ENCODE results near the gene RASA3. TPM values are rescaled to one million over a fixed set of nuclear protein-coding genes. Genes with fewer than 3 reads are reported as not detected.

Gene RASA3
- total RNA-seq, 1 donor from 2014 or later = 2.6 TPM

DNA sequence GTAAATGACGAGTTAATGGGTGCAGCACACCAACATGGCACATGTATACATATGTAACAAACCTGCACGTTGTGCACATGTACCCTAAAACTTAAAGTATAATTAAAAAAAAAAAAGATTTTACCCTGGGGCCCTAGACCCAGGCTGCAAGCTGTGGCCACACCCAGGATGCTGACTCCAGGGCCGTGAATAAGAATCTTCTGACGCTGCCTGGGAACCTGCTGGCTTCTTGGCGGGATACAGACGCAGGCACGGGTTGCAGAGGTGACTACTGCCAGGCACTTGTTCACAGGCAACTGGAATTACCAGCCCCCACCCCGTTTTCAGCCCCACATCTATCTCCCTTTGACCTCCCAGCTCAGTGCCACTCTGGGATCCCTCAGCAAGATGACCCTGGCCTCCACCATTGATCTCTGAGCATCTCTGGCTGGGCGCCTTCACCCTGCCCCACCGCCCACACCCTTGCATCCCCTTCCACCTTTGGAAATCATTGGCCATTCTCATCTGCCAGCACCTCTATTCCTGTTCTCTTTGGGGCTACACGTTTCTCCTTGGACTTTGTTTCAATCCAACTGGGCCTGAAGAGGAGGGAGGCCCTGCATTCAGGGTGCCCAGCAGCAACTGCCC lies 25.6 kb upstream of the RASA3 start:
- no peak for FAIRE-seq

DNA sequence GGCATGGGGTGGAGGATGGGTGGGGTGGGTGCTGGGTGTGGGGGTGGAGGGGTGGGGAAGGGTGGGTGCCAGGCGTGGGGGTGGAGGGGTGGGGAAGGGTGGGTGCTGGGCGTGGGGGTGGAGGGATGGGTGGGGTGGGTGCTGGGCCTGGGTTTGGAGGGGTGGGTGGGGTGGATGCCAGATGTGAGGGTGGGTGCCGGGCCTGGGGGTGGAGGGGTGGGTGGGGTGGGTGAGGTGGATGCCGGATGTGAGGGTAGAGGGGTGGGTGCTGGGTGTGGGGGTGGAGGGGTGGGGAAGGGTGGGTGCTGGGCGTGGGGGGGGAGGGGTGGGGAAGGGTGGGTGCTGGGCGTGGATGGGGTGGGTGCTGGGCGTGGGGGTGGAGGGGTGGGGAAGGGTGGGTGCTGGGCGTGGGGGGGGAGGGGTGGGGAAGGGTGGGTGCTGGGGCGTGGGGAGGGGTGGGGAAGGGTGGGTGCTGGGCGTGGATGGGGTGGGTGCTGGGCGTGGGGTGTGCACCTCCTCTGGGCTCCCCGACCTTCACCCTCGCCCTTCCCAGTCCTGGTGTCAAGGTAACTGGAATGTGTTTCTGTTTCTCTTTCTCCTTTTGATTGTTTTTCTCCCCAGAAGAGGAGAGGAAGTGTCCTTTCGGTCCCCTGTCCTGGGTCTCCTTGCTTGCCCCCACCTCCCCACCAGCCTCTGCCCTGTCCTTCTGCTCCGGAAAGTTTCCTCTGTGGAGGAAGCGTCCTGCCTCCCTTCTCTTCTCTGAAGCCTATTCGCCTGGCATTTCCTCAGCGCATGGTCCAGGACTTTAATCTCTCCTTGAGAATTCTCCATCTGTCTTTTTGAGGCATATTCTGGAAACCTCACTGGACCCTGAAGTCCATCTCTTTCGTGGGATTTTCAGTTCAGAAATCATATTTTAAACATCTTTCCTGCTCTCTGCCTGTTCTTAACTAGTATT lies 23.8 kb upstream of the RASA3 start:
- Histone ChIP-seq H3K4me3 (ENCODE audit: low read depth, low read length) (no peak overlapping the region), H3K27me3 (ENCODE audit: control insufficient read depth, insufficient read depth, low read length) (no peaks in the 10 kb centered on the region), H3K36me3 (ENCODE audit: control insufficient read depth, insufficient read depth, low read length) (no peaks in the 10 kb centered on the region)
- FAIRE-seq (no peak), DNase-seq (ENCODE audit: low read depth) (no peak)
- TF ChIP-seq, protein P1, sequence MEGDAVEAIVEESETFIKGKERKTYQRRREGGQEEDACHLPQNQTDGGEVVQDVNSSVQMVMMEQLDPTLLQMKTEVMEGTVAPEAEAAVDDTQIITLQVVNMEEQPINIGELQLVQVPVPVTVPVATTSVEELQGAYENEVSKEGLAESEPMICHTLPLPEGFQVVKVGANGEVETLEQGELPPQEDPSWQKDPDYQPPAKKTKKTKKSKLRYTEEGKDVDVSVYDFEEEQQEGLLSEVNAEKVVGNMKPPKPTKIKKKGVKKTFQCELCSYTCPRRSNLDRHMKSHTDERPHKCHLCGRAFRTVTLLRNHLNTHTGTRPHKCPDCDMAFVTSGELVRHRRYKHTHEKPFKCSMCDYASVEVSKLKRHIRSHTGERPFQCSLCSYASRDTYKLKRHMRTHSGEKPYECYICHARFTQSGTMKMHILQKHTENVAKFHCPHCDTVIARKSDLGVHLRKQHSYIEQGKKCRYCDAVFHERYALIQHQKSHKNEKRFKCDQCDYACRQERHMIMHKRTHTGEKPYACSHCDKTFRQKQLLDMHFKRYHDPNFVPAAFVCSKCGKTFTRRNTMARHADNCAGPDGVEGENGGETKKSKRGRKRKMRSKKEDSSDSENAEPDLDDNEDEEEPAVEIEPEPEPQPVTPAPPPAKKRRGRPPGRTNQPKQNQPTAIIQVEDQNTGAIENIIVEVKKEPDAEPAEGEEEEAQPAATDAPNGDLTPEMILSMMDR (IDR thresholded peaks at IDR 0.05; ENCODE audit: insufficient read depth, low read length, severe bottlenecking) = no peak

More for the DNA sequence above, 25.6 kb upstream of the RASA3 start:
- Histone ChIP-seq H3K27me3 (ENCODE audit: control insufficient read depth, insufficient read depth, low read length) (no peaks in the 10 kb centered on the region), H3K36me3 (ENCODE audit: control insufficient read depth, insufficient read depth, low read length) (no peaks in the 10 kb centered on the region), H3K4me3 (ENCODE audit: low read depth, low read length) (no peak overlapping the region)
- TF ChIP-seq, protein P1 (IDR thresholded peaks at IDR 0.05; ENCODE audit: insufficient read depth, low read length, severe bottlenecking) = no peak
- DNase-seq (ENCODE audit: low read depth) = no peak

DNA sequence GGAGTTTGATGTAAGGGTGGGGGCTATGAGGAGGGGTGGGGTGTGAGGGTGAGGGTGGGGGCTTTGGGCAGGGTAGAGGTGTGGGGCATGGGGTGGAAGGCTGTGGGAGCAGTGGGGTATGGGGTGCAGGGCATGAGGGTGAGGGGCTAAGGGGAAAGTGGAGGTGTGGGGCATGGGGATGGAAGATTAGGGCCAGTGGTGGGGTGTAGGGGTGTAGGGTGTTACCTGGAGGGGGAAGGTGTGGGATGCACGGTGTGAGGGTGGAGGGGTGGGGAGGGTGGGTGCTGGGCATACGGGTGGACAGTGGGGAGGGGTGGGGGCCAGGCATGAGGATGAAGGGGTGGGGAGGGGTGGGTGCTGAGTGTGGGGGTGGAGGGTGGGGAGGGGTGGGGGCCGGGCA lies 22.9 kb upstream of the RASA3 start:
- FAIRE-seq (no peak), DNase-seq (ENCODE audit: low read depth) (no peak)
- H3K36me3 ChIP-seq (ENCODE audit: control insufficient read depth, insufficient read depth, low read length) = no peaks in the 10 kb centered on the region
- TF ChIP-seq, protein P1 (IDR thresholded peaks at IDR 0.05; ENCODE audit: insufficient read depth, low read length, severe bottlenecking) = no peak
- H3K27me3 ChIP-seq (ENCODE audit: control insufficient read depth, insufficient read depth, low read length) = no peaks in the 10 kb centered on the region
- H3K4me3 ChIP-seq (ENCODE audit: low read depth, low read length) = no peak overlapping the region

DNA sequence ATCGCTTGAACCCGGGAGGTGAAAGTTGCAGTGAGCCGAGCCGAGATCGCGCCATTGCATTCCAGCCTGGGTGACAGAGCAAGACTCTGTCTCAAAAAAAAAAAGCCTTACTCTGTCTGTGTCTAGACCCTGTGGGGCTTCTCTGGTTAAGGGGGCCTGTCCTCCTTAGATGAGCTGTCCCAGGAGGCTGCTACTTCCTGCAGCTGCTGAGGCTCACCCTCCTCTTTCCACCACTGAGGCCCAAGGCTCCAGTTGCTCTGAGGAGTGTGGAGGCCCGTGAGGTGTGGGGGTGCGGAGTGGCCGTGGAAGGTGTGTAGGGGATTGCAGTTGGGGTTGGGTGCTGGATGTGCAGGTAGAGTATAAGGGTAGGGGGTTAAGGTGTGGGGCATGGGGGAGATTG lies 22.1 kb upstream of the RASA3 start:
- Histone ChIP-seq H3K36me3 (ENCODE audit: control insufficient read depth, insufficient read depth, low read length) (no peaks in the 10 kb centered on the region), H3K27me3 (ENCODE audit: control insufficient read depth, insufficient read depth, low read length) (no peaks in the 10 kb centered on the region), H3K4me3 (ENCODE audit: low read depth, low read length) (no peak overlapping the region)
- TF ChIP-seq, protein P1 (IDR thresholded peaks at IDR 0.05; ENCODE audit: insufficient read depth, low read length, severe bottlenecking) = no peak
- FAIRE-seq = no peak
- no peak for DNase-seq (ENCODE audit: low read depth)

- Histone ChIP-seq H3K36me3 (ENCODE audit: control insufficient read depth, insufficient read depth, low read length) (no peaks in the 10 kb centered on the region), H3K27me3 (ENCODE audit: control insufficient read depth, insufficient read depth, low read length) (no peaks in the 10 kb centered on the region), H3K4me3 (ENCODE audit: low read depth, low read length) (no peak overlapping the region)
- TF ChIP-seq, protein P1 (IDR thresholded peaks at IDR 0.05; ENCODE audit: insufficient read depth, low read length, severe bottlenecking) = no peak
- DNase-seq (ENCODE audit: low read depth) (no peak), FAIRE-seq (peak; percentile 7)
Measured at GRCh38 chr13:114153485-114154080, 21.2 kb upstream of the RASA3 start.

Data from bronchial epithelial cell (primary cell).